Activated CD4-positive, alpha-beta T cell treated with anti-CD3 and anti-CD28 coated beads for 4 hours (primary cell): ENCODE data around the gene PCNX2.

Source experiments
- DNase-seq, 2 donors: peaks; one replicate each; pipeline ENCODE4 v3.0.0-alpha.2; 2020

PCNX2 gene

DNA sequence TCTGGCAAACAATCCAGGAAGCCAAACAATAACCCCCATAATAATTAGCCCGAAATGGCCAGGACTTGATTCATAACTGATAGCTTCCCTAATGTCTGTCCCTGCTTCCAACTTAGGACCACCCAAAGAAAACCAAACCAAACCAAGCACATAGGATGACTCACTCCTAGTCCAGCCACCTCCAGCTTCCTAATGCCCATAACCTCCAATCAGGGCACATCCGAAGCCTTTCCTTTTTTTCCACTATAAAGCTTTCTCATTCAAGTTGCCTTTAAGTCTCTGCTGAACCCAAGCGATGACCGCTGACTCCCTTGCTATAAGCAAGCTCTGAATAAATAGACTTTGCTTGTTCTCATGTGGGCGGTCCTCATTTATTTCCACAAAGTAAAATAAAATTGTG, 40.4 kb downstream of the PCNX2 start:
- DNase-seq: no peak

DNA sequence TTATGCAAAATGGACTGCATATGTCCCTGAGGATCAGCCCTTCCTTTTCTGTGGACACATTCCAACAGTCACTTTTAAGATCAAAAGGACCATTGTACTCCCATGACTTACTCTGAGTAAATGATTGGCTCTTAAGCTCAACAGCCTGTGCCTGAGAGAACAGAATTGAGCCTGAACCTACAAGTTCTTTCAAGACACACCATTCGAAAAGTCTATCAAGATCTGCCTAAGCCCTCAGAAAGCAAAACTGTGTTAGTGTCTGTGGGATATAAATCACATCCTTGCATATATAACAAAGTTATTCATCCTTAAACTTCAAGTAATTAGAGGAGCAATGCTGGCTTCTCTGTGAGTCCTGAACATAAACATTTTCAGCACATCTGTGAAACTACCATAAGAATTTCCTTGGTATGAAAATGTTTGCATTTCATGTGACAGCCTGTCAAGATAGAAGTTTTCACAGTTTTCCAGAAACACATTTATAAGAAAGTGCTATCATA, 41.6 kb downstream of the PCNX2 start:
- DNase-seq: no peak

DNA sequence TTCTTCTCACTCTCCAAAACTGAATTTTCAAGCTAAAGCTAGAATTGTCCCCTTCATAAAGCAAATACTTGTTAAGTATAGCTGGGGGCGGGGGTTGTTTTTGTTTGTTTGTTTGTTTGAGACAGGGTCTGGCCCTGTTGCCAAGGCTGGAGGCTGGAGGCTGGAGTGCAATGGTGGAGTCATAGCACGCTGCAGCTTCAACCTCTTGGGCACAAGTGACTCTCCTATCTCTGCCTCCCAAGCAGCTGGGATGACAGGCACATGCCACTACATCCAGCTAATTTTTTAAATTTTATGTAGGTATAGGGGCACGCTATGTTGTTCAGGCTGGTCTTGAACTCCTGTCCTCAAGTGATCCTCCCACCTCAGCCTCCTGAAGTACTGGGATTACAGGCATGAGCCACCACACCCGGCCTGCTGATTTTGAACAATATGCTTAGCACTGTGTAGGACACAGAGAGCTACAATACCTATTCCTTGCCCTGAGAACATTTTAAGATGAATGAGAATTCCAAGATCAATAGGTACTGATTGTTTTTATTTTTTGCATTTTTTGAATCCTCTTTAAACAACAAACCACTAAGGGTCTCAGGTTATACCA, 42.2 kb downstream of the PCNX2 start:
- no peak for DNase-seq

DNA sequence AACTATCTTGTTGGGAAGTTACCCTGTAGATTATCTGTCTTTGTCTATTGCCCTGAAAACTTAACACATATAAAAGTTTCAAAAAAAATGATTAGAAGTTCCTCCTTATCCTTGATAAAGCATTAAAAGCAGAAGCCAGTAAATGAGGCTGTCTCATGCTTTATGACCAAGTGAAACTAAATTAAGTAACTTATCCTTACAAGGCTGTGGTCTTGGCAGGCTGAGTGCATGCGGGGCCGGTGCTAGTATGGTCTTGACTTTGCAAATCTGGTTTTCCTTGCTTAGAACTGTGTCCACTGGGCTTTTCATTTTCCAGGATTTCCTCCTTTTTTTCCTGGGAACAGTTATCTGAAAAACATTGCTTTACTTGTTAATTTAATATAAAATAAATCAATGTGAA, 43.1 kb downstream of the PCNX2 start:
- no peak for DNase-seq

DNA sequence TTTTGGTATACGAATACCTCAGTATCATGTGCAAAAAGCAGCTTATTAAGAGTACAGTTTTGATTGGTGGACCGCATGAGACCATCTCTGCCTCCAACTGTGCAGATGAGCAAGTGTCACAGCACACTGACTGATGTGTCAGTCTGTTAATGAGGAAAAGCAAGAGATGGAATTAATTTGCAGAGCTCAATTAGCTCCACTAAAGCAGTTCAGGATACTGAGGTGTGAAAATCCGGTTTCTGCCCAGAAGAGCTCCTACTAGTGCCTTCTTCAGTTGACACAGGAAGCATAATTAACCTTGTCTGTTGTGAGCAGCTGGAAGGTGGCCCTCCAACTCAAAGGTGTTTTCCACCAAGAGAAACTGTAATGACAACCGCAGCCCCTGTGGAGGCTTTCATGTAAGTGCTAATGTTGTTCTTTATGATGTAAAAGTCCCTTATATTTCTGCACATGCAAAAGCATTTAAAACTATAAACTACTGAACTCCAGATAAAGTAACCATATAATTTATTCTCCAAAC, 44.3 kb downstream of the PCNX2 start:
- no peak for DNase-seq

DNA sequence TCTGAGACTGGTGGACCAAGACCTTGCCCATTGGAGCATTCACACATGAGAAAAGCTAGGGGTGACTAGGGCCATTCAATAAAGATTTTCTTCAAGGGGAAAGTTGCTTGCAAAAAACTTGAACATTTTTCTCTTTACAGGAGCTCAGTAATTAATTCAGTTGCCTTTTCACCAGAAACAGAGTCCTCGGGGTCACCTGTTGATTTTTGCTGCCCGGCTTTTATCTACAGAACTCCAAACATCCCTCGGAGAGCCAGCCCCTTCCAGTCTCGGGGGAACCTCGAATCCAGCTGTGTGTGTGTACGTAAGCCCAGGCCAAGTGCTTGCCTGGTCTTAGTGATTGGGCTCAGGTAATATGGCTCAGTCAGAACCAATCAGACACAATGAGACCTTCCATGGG, 47.5 kb downstream of the PCNX2 start:
- DNase-seq: no peak

DNA sequence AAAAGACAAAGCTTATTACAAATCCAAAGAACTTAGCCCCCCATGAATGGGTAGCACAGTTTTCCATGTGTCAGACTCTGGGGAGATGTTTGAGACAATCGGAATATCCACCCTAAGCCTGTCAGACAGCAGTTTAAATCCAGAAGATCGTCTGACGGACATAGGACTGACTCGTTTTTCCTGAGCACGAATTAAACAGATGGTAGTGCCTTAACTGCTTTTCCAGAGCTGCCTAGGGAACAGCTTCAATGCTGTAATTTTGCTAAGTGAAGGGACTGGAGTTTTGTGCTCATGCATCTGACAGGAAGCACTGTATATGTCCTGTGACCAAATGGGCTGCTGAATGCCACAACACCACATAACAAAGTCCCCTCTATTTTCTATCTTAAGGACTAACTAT, 48.6 kb downstream of the PCNX2 start:
- no peak for DNase-seq

DNA sequence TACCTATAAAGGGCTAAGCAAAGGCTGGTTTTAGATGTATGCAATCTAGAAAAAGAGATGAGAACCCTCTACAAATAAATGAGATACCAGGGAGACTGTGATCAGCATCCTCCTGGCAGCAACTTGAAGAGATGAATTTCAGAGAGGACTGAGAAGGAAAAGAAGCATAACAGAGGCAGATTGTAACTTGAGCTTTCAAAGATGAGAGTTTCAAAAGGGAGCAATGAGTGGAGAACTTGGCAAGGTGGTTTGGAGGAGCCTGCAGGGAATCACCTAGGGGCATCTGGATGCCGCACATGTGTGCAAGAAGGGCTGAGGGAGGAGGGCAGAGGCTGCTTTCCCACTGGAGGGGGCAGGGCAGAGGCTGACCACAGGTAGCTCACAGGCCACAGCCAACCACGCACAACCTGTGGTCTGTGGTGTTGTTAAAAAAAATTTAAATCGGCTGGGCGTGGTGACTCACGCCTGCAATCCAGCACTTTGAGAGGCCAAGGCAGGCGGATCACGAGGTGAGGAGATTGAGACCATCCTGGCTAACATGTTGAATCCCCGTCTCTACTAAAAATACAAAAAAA, 50.2 kb downstream of the PCNX2 start:
- no peak for DNase-seq

DNA sequence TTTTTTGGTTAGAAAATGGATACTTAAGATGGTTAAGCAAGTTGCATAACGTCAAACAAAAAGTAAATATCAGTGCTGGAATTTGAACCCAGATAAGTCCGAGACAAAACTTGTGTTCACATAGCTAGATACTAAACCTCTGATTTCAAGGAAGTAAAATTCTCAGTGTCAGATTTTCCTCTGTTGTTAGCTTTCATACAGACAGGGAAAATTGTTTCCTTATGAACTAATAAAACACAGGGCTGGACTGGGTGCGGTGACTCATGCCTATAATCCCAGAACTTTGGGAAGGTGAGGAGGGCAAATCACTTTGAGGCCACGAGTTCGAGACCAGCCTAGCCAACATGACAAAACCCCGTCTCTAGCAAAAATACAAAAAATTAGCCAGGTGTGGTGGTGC, 51.3 kb downstream of the PCNX2 start:
- no peak for DNase-seq

DNA sequence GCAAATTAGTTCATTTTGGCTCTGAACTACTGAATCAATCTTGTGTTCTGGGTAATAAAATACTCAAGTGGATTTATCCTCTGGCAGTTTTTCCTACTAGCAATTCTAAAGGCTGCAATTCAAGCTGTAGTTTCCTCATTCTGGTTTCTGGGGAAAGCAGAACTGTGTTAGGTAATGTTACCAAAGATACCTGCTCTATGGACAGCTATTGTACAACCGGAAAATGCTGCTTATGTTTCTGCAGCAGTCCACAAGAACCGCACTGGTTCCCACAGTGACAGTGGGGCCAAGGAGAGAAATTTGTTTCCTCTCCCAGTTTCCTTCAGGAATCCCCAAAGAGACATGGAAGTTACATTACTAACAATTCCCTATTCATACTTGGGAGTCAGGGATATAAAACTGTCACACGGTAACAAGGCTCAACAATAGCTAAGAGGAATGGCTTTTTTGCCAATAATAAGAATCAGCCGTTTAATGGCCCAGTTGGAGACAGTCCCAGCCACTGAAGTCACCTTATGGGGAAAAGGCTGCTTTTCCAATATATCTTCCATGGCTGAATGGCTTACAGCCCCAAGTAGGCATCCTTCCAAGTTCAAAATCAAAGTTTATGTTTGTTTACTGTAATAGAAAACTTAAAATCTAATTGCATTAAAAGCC, 52.6 kb downstream of the PCNX2 start:
- no peak for DNase-seq

DNA sequence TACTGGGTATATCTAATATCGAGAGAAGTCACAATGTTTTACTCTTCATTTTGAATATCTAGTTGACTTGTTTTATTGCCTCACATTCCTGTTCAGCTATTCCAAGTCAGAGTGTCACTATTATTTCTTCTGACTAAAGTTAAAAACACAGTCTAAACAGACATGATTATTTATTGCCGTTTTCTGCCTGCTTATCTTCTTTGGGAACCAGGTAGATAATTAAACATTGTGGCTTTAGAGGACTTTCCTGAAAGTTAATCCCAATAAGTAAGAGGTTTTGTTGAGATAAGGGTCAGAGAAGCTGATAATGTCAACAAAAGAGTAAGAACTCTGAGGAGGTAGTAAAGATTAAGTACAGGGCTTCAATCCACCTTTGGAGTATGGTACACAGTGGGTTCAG, 53.8 kb downstream of the PCNX2 start:
- DNase-seq: no peak

DNA sequence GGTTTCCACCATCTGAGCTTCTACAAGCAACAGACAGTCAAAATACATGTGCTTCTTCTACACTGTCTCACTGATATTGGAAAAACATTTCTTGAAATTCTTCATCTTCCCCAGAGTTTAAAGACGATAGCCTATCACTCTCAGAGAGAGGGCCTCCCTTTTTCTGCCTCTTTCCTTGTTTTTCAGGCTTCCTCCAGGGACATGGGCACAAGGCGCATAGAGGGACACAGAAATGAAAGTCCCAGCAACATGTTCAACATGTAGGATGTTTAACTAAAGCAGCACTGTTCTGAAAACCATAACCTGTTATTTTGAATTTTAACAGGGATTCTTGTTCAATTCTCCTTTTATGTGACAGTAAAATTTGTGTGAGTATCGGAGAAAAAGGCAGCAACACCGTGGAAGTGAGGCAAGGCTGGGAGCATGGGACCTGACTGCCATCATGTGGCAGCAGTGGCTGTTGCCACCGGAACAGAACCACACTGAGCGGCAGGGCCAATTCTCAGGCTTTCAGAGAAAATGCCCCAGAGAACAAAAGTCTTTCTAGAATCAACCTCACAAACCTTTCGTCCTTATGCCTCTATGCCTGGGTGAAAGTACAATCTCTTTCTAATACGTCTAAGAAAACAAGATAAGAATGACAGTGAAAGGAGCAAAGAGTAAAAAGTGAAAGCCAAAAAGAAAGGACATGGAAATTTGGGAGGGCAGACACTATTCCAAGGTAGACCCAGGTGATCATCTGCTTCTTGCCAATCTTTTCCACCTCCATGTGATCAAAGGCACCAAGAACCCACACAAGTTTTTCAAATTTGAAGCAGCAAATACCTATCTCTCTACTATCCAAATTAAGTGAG, 54.5 kb downstream of the PCNX2 start:
- DNase-seq: no peak

DNA sequence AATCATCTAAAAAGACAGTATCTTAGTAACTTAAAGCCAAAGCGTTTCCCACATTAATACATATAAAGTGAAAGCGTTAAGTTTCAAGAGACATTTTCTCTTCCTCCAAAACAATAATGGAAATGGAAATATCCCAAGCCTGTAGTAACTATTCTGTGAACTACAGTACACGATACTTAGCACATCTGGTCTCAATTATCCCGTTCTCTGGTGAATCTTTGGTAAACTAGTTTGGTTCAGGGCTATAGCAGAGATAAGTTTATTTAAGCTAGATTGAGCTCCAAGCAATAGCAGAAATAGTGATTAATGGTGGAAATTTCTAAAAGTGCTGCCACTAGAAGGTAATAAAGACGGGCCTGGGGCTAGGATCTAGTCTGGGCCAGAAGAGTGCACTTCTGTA, 55.2 kb downstream of the PCNX2 start:
- no peak for DNase-seq

DNA sequence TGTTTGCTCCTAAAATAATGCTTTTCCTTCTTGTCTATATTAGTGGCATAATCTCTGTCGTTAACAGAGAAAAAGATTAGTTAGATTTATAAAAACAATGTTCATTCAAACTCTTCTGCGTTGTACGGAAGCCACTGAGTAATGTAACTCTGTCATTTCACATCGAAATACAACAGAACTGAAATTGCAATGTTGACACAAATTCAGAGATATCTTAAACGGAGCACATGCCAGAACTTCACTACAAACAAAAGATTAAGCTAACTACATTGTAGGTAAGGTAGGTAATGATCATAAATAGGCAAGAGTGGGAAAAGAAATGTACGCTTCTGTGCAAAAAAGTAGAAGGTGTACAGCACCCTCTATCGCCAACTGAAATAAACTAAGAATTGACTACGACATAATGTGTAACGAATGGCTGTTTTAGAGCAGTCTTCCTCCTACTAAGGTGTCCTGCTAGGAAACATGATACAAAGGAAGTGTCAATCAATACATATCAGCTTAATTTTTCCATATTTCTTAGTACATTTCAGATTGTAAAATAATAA, 56.6 kb downstream of the PCNX2 start:
- DNase-seq: no peak

DNA sequence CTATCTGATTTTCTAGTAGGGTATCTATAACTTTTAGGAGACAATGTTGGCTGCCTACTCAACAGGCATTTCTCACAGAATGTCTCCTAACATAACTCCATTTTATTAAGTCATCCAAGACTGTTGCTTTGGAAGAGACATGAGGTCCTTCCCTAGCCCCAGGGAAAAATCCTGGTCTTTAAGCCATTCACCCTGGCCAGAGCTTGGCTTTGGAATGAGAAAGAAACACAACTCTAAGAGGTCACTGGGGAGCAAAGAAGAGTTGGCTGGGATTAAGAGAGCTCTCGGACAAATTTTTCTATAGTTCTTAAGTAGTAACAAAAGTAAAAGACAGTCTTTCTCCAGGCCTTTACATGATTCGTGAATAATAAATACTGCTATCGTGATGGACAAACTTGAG, 57.9 kb downstream of the PCNX2 start:
- no peak for DNase-seq

DNA sequence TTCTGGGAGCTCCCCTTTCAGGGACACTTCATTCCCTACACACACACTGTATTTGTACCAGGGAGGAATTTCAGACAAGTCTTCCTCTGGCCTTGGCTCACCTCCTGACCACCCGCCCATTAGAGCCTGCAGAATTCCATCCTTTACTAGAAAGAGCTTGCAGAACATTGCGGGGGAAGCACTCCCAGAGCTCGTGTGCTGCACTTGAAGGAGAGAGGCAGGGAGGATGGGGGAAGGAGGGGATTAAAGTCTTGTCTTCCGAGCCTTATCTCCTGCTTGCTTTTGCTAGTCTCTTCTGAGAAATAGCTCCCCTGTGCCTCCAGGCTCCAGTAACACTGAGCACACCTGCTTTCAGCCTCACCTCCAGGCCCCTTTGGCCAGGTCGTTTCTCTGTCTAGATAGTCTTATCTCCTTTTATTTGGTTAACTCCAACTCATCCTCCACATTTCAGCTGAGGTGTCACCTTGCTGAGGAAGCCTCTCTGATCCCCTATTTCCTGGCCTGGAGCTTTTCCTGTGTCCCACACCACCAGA, 62.0 kb downstream of the PCNX2 start:
- no peak for DNase-seq

DNA sequence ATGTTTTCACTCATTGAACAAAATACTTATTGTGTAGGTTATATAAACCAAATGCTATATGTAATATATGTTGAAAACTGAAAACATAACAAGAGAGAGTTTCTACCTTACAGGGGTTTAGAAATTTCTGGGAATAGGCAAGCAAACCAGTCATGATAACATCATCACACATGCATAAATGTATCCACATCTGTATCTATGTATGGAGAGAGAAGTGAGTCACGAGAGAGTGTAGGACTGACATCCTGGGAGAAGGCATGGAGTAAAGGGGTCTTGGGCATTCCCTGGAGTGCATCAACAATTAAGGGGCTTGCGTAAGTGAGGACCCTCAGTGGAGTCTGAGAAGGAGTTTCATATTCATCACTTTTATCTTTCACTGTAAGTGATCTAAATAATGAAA, 65.5 kb downstream of the PCNX2 start:
- no peak for DNase-seq

DNA sequence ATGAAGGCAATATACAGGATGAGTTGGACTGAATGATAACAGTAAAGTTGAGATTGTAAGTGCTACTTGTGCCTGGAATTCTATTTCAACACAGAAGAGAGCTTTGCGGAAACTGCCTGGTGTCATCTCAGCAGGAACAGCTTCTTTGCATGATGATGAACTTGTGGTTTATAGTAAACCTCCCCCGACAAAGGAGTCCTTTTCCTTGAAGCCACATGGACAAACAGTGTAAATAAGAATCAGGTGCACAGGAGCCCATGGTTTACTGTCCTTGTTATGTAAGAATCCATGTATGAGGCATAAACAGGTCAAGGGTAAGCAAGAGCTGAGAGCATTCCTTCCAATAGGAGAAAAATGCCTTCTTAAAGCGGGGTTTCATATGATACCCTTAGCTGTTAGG, 66.2 kb downstream of the PCNX2 start:
- no peak for DNase-seq

DNA sequence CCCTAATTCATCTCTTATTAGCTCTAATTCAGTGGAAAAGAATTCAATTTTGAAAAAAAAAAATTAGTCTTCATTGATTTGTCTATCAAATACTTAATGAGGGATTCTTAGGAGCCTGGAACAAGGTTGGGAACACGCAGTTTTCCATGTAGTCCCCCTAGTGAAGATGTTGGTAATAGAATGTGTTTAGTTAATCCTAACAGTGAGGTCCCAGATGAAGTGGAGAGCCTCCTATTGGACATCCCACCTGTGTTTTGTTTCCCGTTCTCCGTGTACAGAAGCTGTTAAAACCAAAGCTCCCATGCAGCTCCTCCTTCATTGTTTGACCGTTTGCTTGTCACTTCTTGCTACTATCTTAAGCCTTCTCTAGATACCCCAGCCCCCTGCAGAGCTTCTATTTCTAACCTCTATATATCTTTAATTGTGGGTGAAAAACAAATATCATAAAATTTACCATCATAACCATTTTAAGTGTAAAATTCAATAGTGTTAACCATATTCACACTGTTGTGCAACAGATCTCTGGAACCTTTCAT, 67.5 kb downstream of the PCNX2 start:
- DNase-seq: no peak

DNA sequence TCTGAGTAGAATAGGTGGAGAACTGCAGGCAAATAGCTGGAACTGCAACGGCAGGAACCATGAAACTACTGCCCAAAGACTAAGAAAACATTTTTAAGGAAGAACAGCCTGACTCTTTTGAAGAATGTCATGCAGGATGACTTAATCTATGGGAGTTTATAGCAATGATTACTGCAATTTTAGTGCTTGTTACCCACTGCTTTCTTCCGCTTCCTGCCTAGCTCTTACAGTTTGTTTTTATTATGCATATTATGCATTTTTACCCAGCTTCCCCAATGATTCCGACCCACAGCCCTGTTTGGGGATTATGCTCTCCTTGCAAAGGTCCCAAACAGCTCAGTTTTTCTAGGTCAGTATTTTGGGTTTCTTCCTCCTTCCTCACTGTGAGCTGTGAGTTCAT, 71.2 kb downstream of the PCNX2 start:
- no peak for DNase-seq

DNA sequence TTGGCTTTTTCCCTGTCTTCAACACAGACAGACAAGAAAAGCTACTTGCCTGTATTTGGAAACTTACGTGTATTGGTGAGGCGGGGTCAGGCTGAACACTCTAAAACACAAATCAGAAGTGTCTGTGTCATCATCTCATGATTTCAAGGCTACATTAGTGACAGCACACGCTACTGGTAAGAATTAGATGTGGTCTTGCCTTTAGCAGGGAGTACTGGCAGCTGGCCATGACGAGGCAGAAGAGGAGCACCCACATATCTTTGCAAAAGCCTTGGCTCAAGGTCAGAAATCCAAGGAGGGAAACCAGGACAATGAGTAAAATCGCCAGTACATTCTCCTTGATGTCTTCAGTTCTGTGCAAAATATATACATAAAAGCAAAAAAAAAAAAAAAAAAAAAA, 77.7 kb downstream of the PCNX2 start:
- no peak for DNase-seq

DNA sequence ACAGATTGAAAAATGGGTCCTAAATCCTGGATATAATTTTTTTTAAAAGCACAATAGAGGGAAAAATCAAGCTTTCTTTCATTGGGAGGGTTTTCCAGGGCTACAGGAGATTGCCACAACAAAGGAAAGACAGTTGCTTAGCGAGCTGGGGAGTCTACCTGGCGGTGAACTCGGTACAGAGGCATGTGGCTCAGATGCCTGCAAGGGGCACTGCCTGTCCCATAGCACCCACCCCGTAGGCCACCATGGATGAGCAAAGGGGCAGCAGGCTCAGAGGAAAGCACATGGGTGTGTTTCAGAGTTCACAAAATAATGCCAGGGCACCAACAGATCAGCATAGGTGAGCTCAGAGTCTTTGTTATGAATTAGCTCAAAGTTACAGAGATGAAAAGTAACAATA, 79.5 kb downstream of the PCNX2 start:
- no peak for DNase-seq
